Measurements from ENCODE around the gene NEBL. TPM values are rescaled to one million over a fixed set of nuclear protein-coding genes. Genes with fewer than 3 reads are reported as not detected.

The NEBL gene
- total RNA-seq, 1 donor from 2014 or later, result 805 TPM

- H3K9me3 ChIP-seq (replicated peaks), result peaks cover 9% of the 10 kb centered on the region
- H3K27me3 ChIP-seq (ENCODE audit: low read depth), result no peaks in the 10 kb centered on the region
- no peaks in the 10 kb centered on the region for H3K4me1 ChIP-seq
- intact Hi-C loops (cut with micrococcal nuclease), result no loop called here
- H3K27ac ChIP-seq (replicated peaks), result no peak overlapping the region
- no peak overlapping the region for H3K4me3 ChIP-seq
- no peak for DNase-seq
- H3K36me3 ChIP-seq, result no peaks in the 10 kb centered on the region
- no peak for TF ChIP-seq CTCF (IDR thresholded peaks at IDR 0.05; ENCODE audit: borderline replicate concordance)
Observed at GRCh38 chr10:20935931-20936330, 38.8 kb upstream of the NEBL start.

DNA sequence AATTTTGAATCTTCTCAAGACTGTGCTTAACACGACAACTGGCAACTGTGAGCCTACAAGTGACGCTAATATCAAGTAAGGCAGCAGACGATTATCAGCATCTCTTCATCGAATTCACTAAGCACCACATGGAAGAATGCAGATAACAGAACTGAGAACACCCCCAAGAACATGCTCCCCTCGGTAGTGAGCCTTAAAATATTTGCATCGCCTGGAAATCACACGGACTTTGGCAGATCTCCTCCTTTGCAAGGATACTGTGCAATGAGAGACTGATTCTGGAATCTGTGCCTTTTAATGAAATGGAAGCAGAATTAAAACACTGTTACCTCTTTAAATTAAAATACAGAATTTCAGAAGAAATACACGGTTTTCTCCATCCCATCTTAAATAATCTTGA lies 38.2 kb upstream of the NEBL start:
- no peaks in the 10 kb centered on the region for H3K4me1 ChIP-seq
- no peak overlapping the region for H3K27ac ChIP-seq (replicated peaks)
- no peaks in the 10 kb centered on the region for H3K27me3 ChIP-seq (ENCODE audit: low read depth)
- DNase-seq, result no peak
- H3K9me3 ChIP-seq (replicated peaks), result peaks cover 9% of the 10 kb centered on the region
- intact Hi-C loops (cut with micrococcal nuclease), result no loop called here
- H3K4me3 ChIP-seq, result no peak overlapping the region
- no peaks in the 10 kb centered on the region for H3K36me3 ChIP-seq
- no peak for TF ChIP-seq CTCF (IDR thresholded peaks at IDR 0.05; ENCODE audit: borderline replicate concordance)

GRCh38 chr10:20933705-20934104 lies 36.6 kb upstream of the NEBL start:
- Histone ChIP-seq H3K36me3 (no peaks in the 10 kb centered on the region), H3K27me3 (ENCODE audit: low read depth) (no peaks in the 10 kb centered on the region), H3K9me3 (replicated peaks) (peaks cover 5% of the 10 kb centered on the region), H3K27ac (replicated peaks) (no peak overlapping the region), H3K4me3 (no peak overlapping the region), H3K4me1 (no peaks in the 10 kb centered on the region)
- intact Hi-C loops (cut with micrococcal nuclease), result no loop called here
- TF ChIP-seq CTCF (IDR thresholded peaks at IDR 0.05; ENCODE audit: borderline replicate concordance), result no peak
- no peak for DNase-seq

DNA sequence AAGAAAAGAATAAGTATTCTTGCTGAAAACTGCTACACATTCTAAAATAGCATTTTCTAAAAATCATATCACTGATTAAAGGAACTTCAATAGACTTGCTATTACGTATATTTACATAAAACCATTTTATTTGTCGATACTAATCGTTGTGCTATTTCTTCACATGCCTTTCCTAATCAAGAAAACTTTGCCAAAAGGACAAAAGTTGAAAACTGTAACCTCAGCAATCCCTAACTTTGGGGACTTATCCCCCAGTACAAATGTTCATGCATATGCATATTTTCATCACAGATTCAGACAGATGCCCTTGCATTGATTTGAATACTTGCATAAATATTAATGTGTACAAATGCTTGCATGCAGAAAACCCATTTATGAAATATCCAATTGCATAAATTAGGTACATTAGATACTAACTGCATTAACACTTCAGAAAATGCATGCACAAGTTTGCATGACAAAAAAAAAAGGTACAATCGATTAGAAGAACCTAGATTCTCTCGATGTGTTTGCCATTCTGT lies 35.6 kb upstream of the NEBL start:
- H3K27ac ChIP-seq (replicated peaks), result no peak overlapping the region
- DNase-seq, result no peak
- no peaks in the 10 kb centered on the region for H3K36me3 ChIP-seq
- intact Hi-C loops (cut with micrococcal nuclease), result no loop called here
- H3K9me3 ChIP-seq (replicated peaks), result peaks cover 5% of the 10 kb centered on the region
- no peak overlapping the region for H3K4me3 ChIP-seq
- no peak for TF ChIP-seq CTCF (IDR thresholded peaks at IDR 0.05; ENCODE audit: borderline replicate concordance)
- no peaks in the 10 kb centered on the region for H3K27me3 ChIP-seq (ENCODE audit: low read depth)
- no peaks in the 10 kb centered on the region for H3K4me1 ChIP-seq

DNA sequence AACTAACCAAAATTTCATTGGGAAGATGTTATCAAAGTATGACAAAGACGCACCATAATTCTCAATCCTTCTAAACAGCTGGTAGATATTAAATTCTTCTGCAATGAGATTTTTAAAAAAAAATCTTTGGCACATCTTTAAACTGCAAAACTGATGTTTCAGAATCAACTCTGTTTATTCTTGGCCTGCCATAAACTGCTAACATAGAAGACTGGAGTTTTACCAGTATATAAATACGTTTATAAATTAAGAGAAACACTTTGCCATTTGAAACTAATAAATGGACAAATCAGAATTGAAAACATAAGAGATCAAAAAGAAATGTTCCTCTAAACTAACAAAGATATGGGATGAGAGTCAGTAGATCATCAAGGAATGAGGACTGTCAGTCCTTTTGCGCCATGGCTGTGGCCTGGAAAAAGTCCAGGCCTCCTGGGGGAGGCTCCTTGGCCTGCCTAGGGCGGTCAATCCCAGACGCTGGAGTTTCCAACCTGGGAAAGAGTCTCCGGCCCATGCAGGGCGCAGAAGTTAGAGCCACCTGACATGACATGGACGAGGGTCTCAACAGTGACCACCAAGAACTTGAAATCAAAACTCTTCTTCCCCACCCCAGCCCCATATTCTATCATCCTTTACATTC lies 34.2 kb upstream of the NEBL start:
- peaks cover 5% of the 10 kb centered on the region for H3K9me3 ChIP-seq (replicated peaks)
- intact Hi-C loops (cut with micrococcal nuclease), result no loop called here
- DNase-seq, result no peak
- H3K27ac ChIP-seq (replicated peaks), result no peak overlapping the region
- no peak for TF ChIP-seq CTCF (IDR thresholded peaks at IDR 0.05; ENCODE audit: borderline replicate concordance)
- no peaks in the 10 kb centered on the region for H3K4me1 ChIP-seq
- no peaks in the 10 kb centered on the region for H3K27me3 ChIP-seq (ENCODE audit: low read depth)
- H3K36me3 ChIP-seq, result no peaks in the 10 kb centered on the region
- no peak overlapping the region for H3K4me3 ChIP-seq

All from left ventricle myocardium inferior (tissue), 1 donor.